Measurements from ENCODE around the gene KRT9. TPM values are rescaled to one million over a fixed set of nuclear protein-coding genes. Genes with fewer than 3 reads are reported as not detected.
"Not testable (repeated sequence)": the region's sequence is repeated elsewhere in the genome, so short reads cannot be mapped to it uniquely, and the experiment has no call there.

KRT9 gene
- total RNA-seq, 2 donors from 2014 or later: not detected

- Histone ChIP-seq H3K4me1 (peaks cover 5% of the 10 kb centered on the region), H3K4me3 (no peak overlapping the region), H3K27me3 (no peaks in the 10 kb centered on the region), H3K27ac (no peak overlapping the region), H3K36me3 (replicated peaks in 1 of 2; ENCODE audit: insufficient read depth in 1 of 2, low read depth in 2 of 2) (no peaks in the 10 kb centered on the region), H3K9me3 (no peaks in the 10 kb centered on the region)
- DNase-seq (no peak), ATAC-seq (no peak)
- WGBS, 2 donors: 53 to 75% methylated on average over 2 of the region's 2 CpGs
- intact Hi-C loops (cut with DNase I): no loop called here
- no peak for TF ChIP-seq POLR2A (IDR thresholded peaks at IDR 0.05)
- TF ChIP-seq CTCF (IDR thresholded peaks at IDR 0.05): no peak
Measured at GRCh38 chr17:41580244-41580575, 8.4 kb upstream of the KRT9 start.

- Histone ChIP-seq H3K27ac (no peak overlapping the region), H3K4me3 (no peak overlapping the region), H3K9me3 (no peaks in the 10 kb centered on the region), H3K27me3 (no peaks in the 10 kb centered on the region), H3K4me1 (peaks cover 5% of the 10 kb centered on the region), H3K36me3 (replicated peaks in 1 of 2; ENCODE audit: insufficient read depth in 1 of 2, low read depth in 2 of 2) (no peaks in the 10 kb centered on the region)
- WGBS, 2 donors: 33 to 39% methylated on average over 18 of the region's 18 CpGs
- peak; percentile 87 to 92 (median 92) for DNase-seq
- intact Hi-C loops (cut with DNase I): no loop called here
- peak; percentile 96 for ATAC-seq
- TF ChIP-seq CTCF (IDR thresholded peaks at IDR 0.05) (peak; percentile 71 to 94 (median 82)), POLR2A (IDR thresholded peaks at IDR 0.05) (peak in 2 of 3 donors; percentile 38 to 43)
Measured at GRCh38 chr17:41579484-41580243, 7.8 kb upstream of the KRT9 start.

- no peaks in the 10 kb centered on the region for H3K27me3 ChIP-seq
- no peak overlapping the region for H3K27ac ChIP-seq
- TF ChIP-seq POLR2A (IDR thresholded peaks at IDR 0.05) (no peak), CTCF (IDR thresholded peaks at IDR 0.05) (no peak)
- intact Hi-C loops (cut with DNase I): no loop called here
- H3K4me3 ChIP-seq: no peak overlapping the region
- DNase-seq (no peak), ATAC-seq (no peak)
- H3K36me3 ChIP-seq (replicated peaks in 1 of 2; ENCODE audit: insufficient read depth in 1 of 2, low read depth in 2 of 2): no peaks in the 10 kb centered on the region
- peaks cover 5% of the 10 kb centered on the region for H3K4me1 ChIP-seq
- WGBS, 2 donors: 79 to 81% methylated on average over 3 to 5 of the region's 5 CpGs
- no peaks in the 10 kb centered on the region for H3K9me3 ChIP-seq
Measured at GRCh38 chr17:41578971-41579370, 7.1 kb upstream of the KRT9 start.

GRCh38 chr17:41578538-41578937 lies 6.7 kb upstream of the KRT9 start:
- H3K36me3 ChIP-seq (replicated peaks in 1 of 2; ENCODE audit: insufficient read depth in 1 of 2, low read depth in 2 of 2): no peaks in the 10 kb centered on the region
- no peak overlapping the region for H3K27ac ChIP-seq
- no peak overlapping the region for H3K4me3 ChIP-seq
- TF ChIP-seq CTCF (IDR thresholded peaks at IDR 0.05) (no peak), POLR2A (IDR thresholded peaks at IDR 0.05) (no peak)
- H3K27me3 ChIP-seq: no peaks in the 10 kb centered on the region
- 56 to 65% methylated on average over 1 of the region's 1 CpG for WGBS, 2 donors
- no peaks in the 10 kb centered on the region for H3K9me3 ChIP-seq
- ATAC-seq (no peak), DNase-seq (no peak)
- peaks cover 5% of the 10 kb centered on the region for H3K4me1 ChIP-seq
- intact Hi-C loops (cut with DNase I): no loop called here

- ATAC-seq; H3K9me3 ChIP-seq; H3K36me3 ChIP-seq (replicated peaks in 1 of 2; ENCODE audit: insufficient read depth in 1 of 2, low read depth in 2 of 2); H3K4me1 ChIP-seq; H3K4me3 ChIP-seq; H3K27me3 ChIP-seq; intact Hi-C loops (cut with DNase I); H3K27ac ChIP-seq; DNase-seq: not testable (repeated sequence)
- 58 to 71% methylated on average over 4 of the region's 4 CpGs for WGBS, 2 donors
Measured at GRCh38 chr17:41576740-41577139, 4.9 kb upstream of the KRT9 start.
